GM10248 (cell line): Measurements from ENCODE around the gene OLFML3.
"Not testable (repeated sequence)": the region's sequence is repeated elsewhere in the genome, so short reads cannot be mapped to it uniquely, and the experiment has no call there.

Experiments
- CTCF ChIA-PET: fragments of 300-600 bp; sonication (Branson Sonifier 250); formaldehyde crosslinking; extraction: SDS; loops from one replicate; lab custom pipeline; 2021; ENCODE audit warnings: antibody characterized with exemption; lab: Yijun Ruan, JAX
- POLR2A ChIA-PET: fragments of 350-650 bp; sonication (Branson Sonifier 250); formaldehyde crosslinking; extraction: SDS; loops from one replicate; lab custom pipeline; 2020; ENCODE audit warnings: antibody characterized with exemption; lab: Yijun Ruan, JAX
- DNase-seq: peaks from one replicate; pipeline ENCODE4 v3.0.0; 2012; ENCODE audit errors: extremely low spot score
- CTCF ChIP-seq: IDR thresholded peaks from 2 replicates; pipeline ENCODE4 v1.5.1; 2012; ENCODE audit warnings: mild to moderate bottlenecking, low read depth; ENCODE audit errors: extremely low read depth, missing control alignments, control extremely low read depth

OLFML3 gene

GRCh38 chr1:114010433-114011184, 31.3 kb downstream of the OLFML3 start:
- CTCF ChIA-PET: interaction anchor here (1.0 to 2.0 kb wide), 5 partner anchors 10 to 273 kb away, joined by 3 to 7 read pairs (median 3); no protein-coding TSS in a partner anchor
- TF ChIP-seq CTCF: no peak

GRCh38 chr1:114011796-114012195, 32.5 kb downstream of the OLFML3 start:
- ChIA-PET POLR2A (no interaction called here), CTCF (interaction anchor here (0.9 to 1.2 kb wide), 2 partner anchors 14 to 33 kb away, joined by 3 read pairs; partner anchors contain the start of gene OLFML3)
- no peak for DNase-seq
- no peak for TF ChIP-seq CTCF

More at GRCh38 chr1:114010433-114011184, 31.3 kb downstream of the OLFML3 start:
- no peak for DNase-seq
- POLR2A ChIA-PET: no interaction called here

GRCh38 chr1:114015075-114015474, 35.8 kb downstream of the OLFML3 start:
- DNase-seq: no peak
- ChIA-PET CTCF (no interaction called here), POLR2A (no interaction called here)
- no peak for TF ChIP-seq CTCF

- DNase-seq, POLR2A ChIA-PET: not testable (repeated sequence)
- CTCF ChIA-PET: interaction anchor here (2.0 kb wide), 1 partner anchor 10 kb away, joined by 7 read pairs; no protein-coding TSS in a partner anchor
These were observed 40.5 kb downstream of the OLFML3 start for GRCh38 chr1:114019724-114020123.

DNA sequence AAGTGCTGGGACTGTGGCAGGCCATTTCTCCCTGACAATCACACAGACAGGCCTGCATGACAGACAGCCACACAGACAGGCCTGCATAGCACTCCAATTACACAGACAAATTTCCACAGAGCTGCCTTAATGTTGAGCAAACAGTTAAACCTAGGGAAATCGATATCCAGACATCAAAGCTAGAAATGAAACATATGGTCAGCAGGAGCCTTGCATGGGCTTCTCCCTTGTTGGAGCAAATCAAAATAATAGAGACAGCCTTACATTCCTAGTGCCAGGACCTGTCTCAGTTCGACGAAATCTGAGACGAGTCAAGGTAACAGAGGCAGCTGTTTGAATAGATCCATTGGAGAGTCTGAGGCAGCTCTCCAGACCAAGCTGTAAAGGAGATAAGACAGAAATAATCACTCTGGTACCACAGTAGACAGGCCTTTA, 42.4 kb downstream of the OLFML3 start:
- no peak for TF ChIP-seq CTCF
- ChIA-PET CTCF (interaction anchor here (2.0 kb wide), 1 partner anchor 12 kb away, joined by 7 read pairs; no protein-coding TSS in a partner anchor), POLR2A (no interaction called here)
- no peak for DNase-seq

GRCh38 chr1:114022877-114023276, 43.6 kb downstream of the OLFML3 start:
- DNase-seq: no peak
- CTCF ChIA-PET: no interaction called here

More at GRCh38 chr1:114022877-114023276, 43.6 kb downstream of the OLFML3 start:
- TF ChIP-seq CTCF: no peak
- POLR2A ChIA-PET: no interaction called here
